GM10266 (cell line): Measurements from ENCODE around the gene SRPX2.
"Not testable (repeated sequence)": the region's sequence is repeated elsewhere in the genome, so short reads cannot be mapped to it uniquely, and the experiment has no call there.

ENCODE experiments used
- DNase-seq: peaks from one replicate; pipeline ENCODE4 v3.0.0; 2012; ENCODE audit errors: extremely low spot score
- CTCF ChIP-seq: IDR thresholded peaks from 2 replicates; pipeline ENCODE4 v1.5.1; 2012; ENCODE audit warnings: mild to moderate bottlenecking, low read depth; ENCODE audit not compliant: control insufficient read depth, insufficient read depth; ENCODE audit errors: missing control alignments

SRPX2 gene

GRCh38 chrX:100719139-100719538 is 75.1 kb downstream of the SRPX2 start:
- no peak for TF ChIP-seq CTCF
- DNase-seq, result no peak

GRCh38 chrX:100720301-100720700 is 76.3 kb downstream of the SRPX2 start:
- TF ChIP-seq CTCF, result no peak
- DNase-seq, result no peak

- no peak for DNase-seq
- TF ChIP-seq CTCF, result no peak
Measured at GRCh38 chrX:100721328-100721727, 77.3 kb downstream of the SRPX2 start.

GRCh38 chrX:100724006-100724405 is 80.0 kb downstream of the SRPX2 start:
- DNase-seq, result not testable (repeated sequence)
